ENCODE data around the gene ALOX5.

GRCh38 chr10:45487735-45488134 lies 113.7 kb downstream of the ALOX5 start:
- no peak for TF ChIP-seq CTCF (IDR thresholded peaks at IDR 0.05)
- no peak for TF ChIP-seq POLR2A (IDR thresholded peaks at IDR 0.05)
- TF ChIP-seq POLR2AphosphoS5 (IDR thresholded peaks at IDR 0.05): no peak

All from suprapubic skin (tissue), 4 donors.